Osteocyte (in vitro differentiated cells): ENCODE data around the gene GJA4. TPM values are rescaled to one million over a fixed set of nuclear protein-coding genes. Genes with fewer than 3 reads are reported as not detected.
"Not testable (repeated sequence)": the region's sequence is repeated elsewhere in the genome, so short reads cannot be mapped to it uniquely, and the experiment has no call there.

Experiments
- DNase-seq: peaks from one replicate; pipeline ENCODE4 v3.0.0; 2021; ENCODE audit warnings: mixed read lengths; ENCODE audit not compliant: unreplicated experiment; ENCODE audit errors: extremely low spot score
- H3K27ac Mint-ChIP-seq: one replicate; pipeline ENCODE4 v1.8.0; 2021; ENCODE audit warnings: mild to moderate bottlenecking, mixed read lengths; ENCODE audit not compliant: unreplicated experiment
- H3K27me3 Mint-ChIP-seq: one replicate; pipeline ENCODE4 v1.8.0; 2021; ENCODE audit warnings: mixed read lengths; ENCODE audit not compliant: unreplicated experiment
- H3K36me3 Mint-ChIP-seq: one replicate; pipeline ENCODE4 v1.8.0; 2021; ENCODE audit warnings: mixed read lengths; ENCODE audit not compliant: unreplicated experiment
- H3K4me1 Mint-ChIP-seq: one replicate; pipeline ENCODE4 v1.8.0; 2021; ENCODE audit warnings: mixed read lengths; ENCODE audit not compliant: unreplicated experiment
- H3K4me3 Mint-ChIP-seq: one replicate; pipeline ENCODE4 v1.8.0; 2021; ENCODE audit warnings: mild to moderate bottlenecking, moderate library complexity, mixed read lengths; ENCODE audit not compliant: unreplicated experiment
- H3K9me3 Mint-ChIP-seq: one replicate; pipeline ENCODE4 v1.8.0; 2021; ENCODE audit warnings: mixed read lengths; ENCODE audit not compliant: unreplicated experiment
- CTCF ChIP-seq: fragments of 200-600 bp; sonication (generic); IDR thresholded peaks from 2 replicates; pipeline ENCODE4 v1.5.0; 2021; ENCODE audit warnings: antibody characterized with exemption, mild to moderate bottlenecking, moderate library complexity
- total RNA-seq: library from RNA; stranded (reverse); gene quantifications from 2 replicates; pipeline ENCODE4 v1.2.1, GENCODE V29; 2021

GJA4 gene
- total RNA-seq, 1 donor from 2014 or later, result not detected

- Mint-ChIP-seq H3K27me3 (peaks cover 2% of the 10 kb centered on the region), H3K4me3 (no peak overlapping the region), H3K9me3 (peaks cover 6% of the 10 kb centered on the region), H3K4me1 (peaks cover 8% of the 10 kb centered on the region), H3K36me3 (no peaks in the 10 kb centered on the region), H3K27ac (no peak overlapping the region)
- no peak for TF ChIP-seq CTCF
- DNase-seq, result no peak
These were observed 23.5 kb downstream of the GJA4 start for GRCh38 chr1:34816332-34816731.

- Mint-ChIP-seq H3K27me3 (peaks cover 2% of the 10 kb centered on the region), H3K9me3 (peaks cover 6% of the 10 kb centered on the region), H3K4me1 (peaks cover 8% of the 10 kb centered on the region), H3K36me3 (no peaks in the 10 kb centered on the region), H3K27ac (no peak overlapping the region), H3K4me3 (no peak overlapping the region)
- TF ChIP-seq CTCF, result no peak
- peak; percentile 7 for DNase-seq
These were observed 24.0 kb downstream of the GJA4 start for GRCh38 chr1:34816778-34817177.

GRCh38 chr1:34818862-34819261, 26.1 kb downstream of the GJA4 start:
- not testable (repeated sequence) for H3K9me3 Mint-ChIP-seq, H3K4me3 Mint-ChIP-seq, H3K27me3 Mint-ChIP-seq, H3K4me1 Mint-ChIP-seq, DNase-seq, H3K27ac Mint-ChIP-seq, H3K36me3 Mint-ChIP-seq

GRCh38 chr1:34822202-34822601, 29.4 kb downstream of the GJA4 start:
- TF ChIP-seq CTCF, result no peak
- Mint-ChIP-seq H3K27me3 (peaks cover 2% of the 10 kb centered on the region), H3K9me3 (peaks cover 13% of the 10 kb centered on the region), H3K36me3 (no peaks in the 10 kb centered on the region), H3K4me3 (no peak overlapping the region), H3K4me1 (no peaks in the 10 kb centered on the region), H3K27ac (no peak overlapping the region)
- DNase-seq, result no peak

GRCh38 chr1:34824817-34825454, 32.1 kb downstream of the GJA4 start:
- no peak overlapping the region for H3K27ac Mint-ChIP-seq
- H3K4me3 Mint-ChIP-seq, result no peak overlapping the region
- no peak for DNase-seq

More at GRCh38 chr1:34824817-34825454, 32.1 kb downstream of the GJA4 start:
- H3K9me3 Mint-ChIP-seq, result peaks cover 13% of the 10 kb centered on the region
- H3K36me3 Mint-ChIP-seq, result no peaks in the 10 kb centered on the region
- H3K4me1 Mint-ChIP-seq, result no peaks in the 10 kb centered on the region
- TF ChIP-seq CTCF, result no peak
- peaks cover 2% of the 10 kb centered on the region for H3K27me3 Mint-ChIP-seq
